HUES48 (cell line): ENCODE results near the gene AGFG2.
A peak's percentile ranks its signal among the peaks of the same experiment; 100 is the strongest.

ENCODE experiments used
- H3K27ac ChIP-seq: one replicate; pipeline ENCODE4 v1.7.0; 2013; ENCODE audit warnings: low read depth, low read length, inconsistent platforms
- H3K27me3 ChIP-seq: 2 replicates; pipeline ENCODE4 v1.6.1; 2013; ENCODE audit warnings: mild to moderate bottlenecking, low read length; ENCODE audit not compliant: control insufficient read depth, insufficient read depth
- H3K36me3 ChIP-seq: 2 replicates; pipeline ENCODE4 v1.6.1; 2013; ENCODE audit warnings: low read length; ENCODE audit not compliant: control insufficient read depth, insufficient read depth
- H3K4me1 ChIP-seq: 2 replicates; pipeline ENCODE4 v1.6.1; 2013; ENCODE audit warnings: mild to moderate bottlenecking, low read length; ENCODE audit not compliant: control insufficient read depth, insufficient read depth
- H3K4me3 ChIP-seq: 2 replicates; pipeline ENCODE4 v1.5.1; 2013; ENCODE audit warnings: mild to moderate bottlenecking, low read depth, low read length
- H3K9ac ChIP-seq: 2 replicates; pipeline ENCODE4 v1.6.1; 2013; ENCODE audit warnings: mild to moderate bottlenecking, low read depth, low read length, moderate library complexity
- H3K9me3 ChIP-seq: 2 replicates; pipeline ENCODE4 v1.6.1; 2013; ENCODE audit warnings: low read length; ENCODE audit not compliant: control insufficient read depth, insufficient read depth

AGFG2 gene

GRCh38 chr7:100583132-100584053 lies 44.4 kb downstream of the AGFG2 start:
- Histone ChIP-seq H3K4me1 (peaks cover 18% of the 10 kb centered on the region), H3K9ac (0 out of 2 replicates have a peak overlapping the region, but pooled peaks have one; percentile 22), H3K4me3 (peak overlapping the region; percentile 28), H3K27me3 (no peaks in the 10 kb centered on the region), H3K9me3 (no peaks in the 10 kb centered on the region), H3K27ac (peak overlapping the region; percentile 78), H3K36me3 (peaks cover 28% of the 10 kb centered on the region)

GRCh38 chr7:100584054-100584682 lies 45.2 kb downstream of the AGFG2 start:
- Histone ChIP-seq H3K4me1 (peaks cover 18% of the 10 kb centered on the region), H3K9me3 (no peaks in the 10 kb centered on the region), H3K9ac (0 out of 2 replicates have a peak overlapping the region, but pooled peaks have one; percentile 87), H3K27me3 (no peaks in the 10 kb centered on the region), H3K36me3 (peaks cover 28% of the 10 kb centered on the region), H3K4me3 (peak overlapping the region; percentile 91), H3K27ac (peak overlapping the region; percentile 98)

GRCh38 chr7:100584683-100585510 lies 45.9 kb downstream of the AGFG2 start:
- H3K27me3 ChIP-seq, result no peaks in the 10 kb centered on the region; the same call in 1 of the 2 replicates
- H3K4me1 ChIP-seq, result peaks cover 20% of the 10 kb centered on the region
- H3K9ac ChIP-seq, result peak overlapping the region; percentile 87
- H3K36me3 ChIP-seq, result peaks cover 24% of the 10 kb centered on the region
- H3K4me3 ChIP-seq, result peak overlapping the region; percentile 91
- H3K27ac ChIP-seq, result peak overlapping the region; percentile 98
- H3K9me3 ChIP-seq, result no peaks in the 10 kb centered on the region

GRCh38 chr7:100585511-100586265 lies 46.7 kb downstream of the AGFG2 start, which contains the start of gene LRCH4:
Gene LRCH4, minus strand, starts transcription at chr7:100586129. Its CDS starts 29 bp downstream, at chr7:100586100.
- H3K4me3 ChIP-seq, result peak within 1 kb of the TSS; percentile 91
- H3K9ac ChIP-seq, result peak within 1 kb of the TSS; percentile 87
- H3K27me3 ChIP-seq, result peaks cover 8% of the 10 kb centered on the region
- peak within 1 kb of the TSS; percentile 98 for H3K27ac ChIP-seq
- H3K9me3 ChIP-seq, result no peaks in the 10 kb centered on the region
- peaks cover 27% of the 10 kb centered on the region for H3K4me1 ChIP-seq
- peaks cover 16% of the 10 kb centered on the region for H3K36me3 ChIP-seq

- Histone ChIP-seq H3K4me1 (peaks cover 27% of the 10 kb centered on the region), H3K27ac (peak within 1 kb of the TSS; percentile 98), H3K27me3 (peaks cover 9% of the 10 kb centered on the region), H3K9ac (peak within 1 kb of the TSS; percentile 87), H3K36me3 (peaks cover 9% of the 10 kb centered on the region), H3K4me3 (peak within 1 kb of the TSS; percentile 91), H3K9me3 (no peaks in the 10 kb centered on the region)
Observed at GRCh38 chr7:100586266-100587025, 47.4 kb downstream of the AGFG2 start, which contains the start of gene FBXO24. Gene FBXO24, plus strand, starts transcription at chr7:100586328. Its CDS starts 298 bp downstream, at chr7:100586626.

- no peaks in the 10 kb centered on the region for H3K36me3 ChIP-seq
- peaks cover 25% of the 10 kb centered on the region for H3K4me1 ChIP-seq
- H3K27ac ChIP-seq, result no peak overlapping the region
- H3K27me3 ChIP-seq, result peaks cover 9% of the 10 kb centered on the region
- no peak overlapping the region for H3K9ac ChIP-seq
- no peak overlapping the region for H3K4me3 ChIP-seq
- H3K9me3 ChIP-seq, result no peaks in the 10 kb centered on the region
Observed at GRCh38 chr7:100588438-100588837, 49.4 kb downstream of the AGFG2 start.

- no peak overlapping the region for H3K9ac ChIP-seq
- no peaks in the 10 kb centered on the region for H3K36me3 ChIP-seq
- H3K27me3 ChIP-seq, result peaks cover 9% of the 10 kb centered on the region
- H3K9me3 ChIP-seq, result no peaks in the 10 kb centered on the region
- H3K4me1 ChIP-seq, result peaks cover 17% of the 10 kb centered on the region
- H3K27ac ChIP-seq, result no peak overlapping the region
- H3K4me3 ChIP-seq, result no peak overlapping the region; the same call in 1 of the 2 replicates
Observed at GRCh38 chr7:100589341-100589947, 50.4 kb downstream of the AGFG2 start.

GRCh38 chr7:100590077-100590737 lies 51.2 kb downstream of the AGFG2 start:
- Histone ChIP-seq H3K4me1 (peaks cover 10% of the 10 kb centered on the region; the same call in 1 of the 2 replicates), H3K9me3 (no peaks in the 10 kb centered on the region), H3K4me3 (no peak overlapping the region; the same call in 1 of the 2 replicates), H3K27me3 (peaks cover 9% of the 10 kb centered on the region), H3K36me3 (no peaks in the 10 kb centered on the region), H3K27ac (no peak overlapping the region), H3K9ac (no peak overlapping the region)

- H3K27me3 ChIP-seq, result peaks cover 9% of the 10 kb centered on the region
- no peak overlapping the region for H3K27ac ChIP-seq
- no peak overlapping the region for H3K9ac ChIP-seq
- no peaks in the 10 kb centered on the region for H3K9me3 ChIP-seq
- no peak overlapping the region for H3K4me3 ChIP-seq
- peaks cover 10% of the 10 kb centered on the region; the same call in 1 of the 2 replicates for H3K4me1 ChIP-seq
- H3K36me3 ChIP-seq, result 0 out of 2 replicates have a peak, but pooled peaks cover 4% of the 10 kb centered on the region
Observed at GRCh38 chr7:100591596-100591995, 52.6 kb downstream of the AGFG2 start.
